Measurements from ENCODE around the gene NUB1. TPM values are rescaled to one million over a fixed set of nuclear protein-coding genes. Genes with fewer than 3 reads are reported as not detected.
A peak's percentile ranks its signal among the peaks of the same experiment; 100 is the strongest.

The NUB1 gene
- 10 to 100 TPM; 66.4 to 90.8 (median 68.2) TPM for total RNA-seq

DNA sequence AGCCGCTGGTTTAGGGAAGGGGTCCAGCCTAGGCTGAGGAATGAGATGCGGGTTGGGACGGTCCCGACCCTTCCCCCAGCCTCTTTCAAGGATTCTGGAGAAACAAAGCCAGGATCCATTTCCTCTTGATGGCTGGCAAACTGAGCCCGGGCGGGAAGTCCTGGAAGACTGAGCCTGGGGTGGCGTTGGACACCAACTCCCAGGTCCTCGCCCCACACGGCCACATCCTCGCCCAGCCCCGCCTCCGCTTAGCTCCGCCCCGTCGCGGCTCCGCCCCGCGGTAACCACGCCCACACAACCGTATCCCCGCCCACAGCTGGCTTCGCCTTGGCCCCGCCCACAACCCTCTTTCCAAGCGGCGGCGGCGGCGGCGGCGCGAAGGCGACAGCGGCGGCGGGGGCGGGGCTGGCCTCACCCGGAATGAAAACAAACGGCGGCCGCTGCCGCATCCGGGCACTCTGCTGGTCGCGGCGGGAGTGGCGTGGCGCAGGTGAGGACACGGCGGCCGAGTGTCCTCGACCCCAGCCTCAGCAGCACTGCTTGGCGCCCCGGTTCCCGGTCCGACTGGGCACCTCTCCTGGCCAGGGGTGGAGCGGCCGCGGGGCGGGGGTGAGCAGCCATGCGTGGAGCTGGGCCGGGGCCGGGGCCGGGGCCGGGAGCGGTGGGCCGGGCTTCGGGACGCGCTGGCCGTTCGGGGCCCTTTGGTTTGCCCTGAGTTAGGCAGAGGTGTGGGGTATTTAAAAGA, at the start of gene NUB1:
TSS of gene NUB1 (plus strand) at position 456 of the 745 bp plus-strand sequence. CDS start 3,538 bp downstream, outside the sequence.
- TF ChIP-seq CTCF (IDR thresholded peaks at IDR 0.05) (peak in 2 of 6 experiments; percentile 12 to 20), POLR2A (IDR thresholded peaks at IDR 0.05) (peak; percentile 85 to 88)
- Histone ChIP-seq H3K4me3 (peak within 1 kb of the TSS; percentile 72 to 98 (median 90)), H3K27ac (peak within 1 kb of the TSS; percentile 81 to 97 (median 94)), H3K27me3 (no peaks in the 10 kb centered on the region), H3K4me1 (peaks cover 0 to 25% (median 2%) of the 10 kb centered on the region in 4 donors), H3K9me3 (no peaks in the 10 kb centered on the region), H3K36me3 (peaks cover 0 to 13% (median 0%) of the 10 kb centered on the region in 3 donors)
- peak; percentile 92 to 97 (median 96) for DNase-seq

- H3K27ac ChIP-seq, result no peak overlapping the region
- no peak for DNase-seq
- no peaks in the 10 kb centered on the region for H3K4me1 ChIP-seq
- H3K36me3 ChIP-seq, result no peaks in the 10 kb centered on the region
- H3K9me3 ChIP-seq, result no peaks in the 10 kb centered on the region
- TF ChIP-seq CTCF (IDR thresholded peaks at IDR 0.05) (no peak), POLR2A (IDR thresholded peaks at IDR 0.05) (no peak)
- no peaks in the 10 kb centered on the region for H3K27me3 ChIP-seq
- no peak overlapping the region for H3K4me3 ChIP-seq
Measured at GRCh38 chr7:151292850-151293249, 48.8 kb upstream of the NUB1 start.

- Histone ChIP-seq H3K4me1 (no peaks in the 10 kb centered on the region), H3K4me3 (no peak overlapping the region), H3K27me3 (no peaks in the 10 kb centered on the region), H3K9me3 (no peaks in the 10 kb centered on the region), H3K27ac (no peak overlapping the region), H3K36me3 (no peaks in the 10 kb centered on the region)
- TF ChIP-seq CTCF (IDR thresholded peaks at IDR 0.05) (no peak), POLR2A (IDR thresholded peaks at IDR 0.05) (no peak)
- no peak for DNase-seq
Measured at GRCh38 chr7:151296202-151296992, 45.2 kb upstream of the NUB1 start.

DNA sequence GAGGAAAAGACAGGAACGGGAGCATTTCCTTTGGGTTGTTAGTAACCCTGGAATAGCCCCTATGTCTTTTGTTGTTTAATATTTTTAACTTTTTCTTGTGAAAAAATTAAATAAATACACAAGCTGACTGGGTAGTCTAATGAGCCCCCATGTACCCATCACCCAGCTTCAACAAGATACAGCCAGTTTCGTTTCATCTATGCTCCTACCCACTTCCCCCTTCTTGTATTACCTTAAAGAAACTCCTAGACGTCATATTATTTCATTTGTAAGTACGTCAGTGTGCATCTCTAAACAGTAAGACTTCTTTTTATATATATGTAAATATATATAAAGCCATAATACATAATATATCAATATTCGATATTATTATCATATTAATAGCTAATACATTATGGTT, 42.8 kb upstream of the NUB1 start:
- peaks cover 0 to 3% of the 10 kb centered on the region in 2 donors for H3K27me3 ChIP-seq
- TF ChIP-seq POLR2A (IDR thresholded peaks at IDR 0.05) (no peak), CTCF (IDR thresholded peaks at IDR 0.05) (no peak)

DNA sequence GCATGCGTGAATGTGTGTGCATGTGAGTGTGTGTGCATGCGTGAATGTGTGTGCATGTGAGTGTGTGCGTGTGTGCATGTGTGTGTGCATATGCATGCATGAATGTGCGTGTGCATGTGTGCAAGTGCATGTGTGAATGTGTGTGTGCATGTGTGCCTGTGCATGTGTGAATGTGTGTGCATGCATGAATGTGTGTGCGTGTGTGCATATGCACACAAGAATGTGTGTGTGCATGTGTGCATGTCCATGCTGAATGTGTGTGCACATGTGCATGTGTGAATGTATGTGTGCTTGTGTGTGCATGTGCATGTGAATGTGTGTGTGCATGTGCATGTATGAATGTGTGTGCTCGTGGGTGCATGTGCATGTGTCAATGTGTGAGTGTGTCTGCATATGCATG, 42.1 kb upstream of the NUB1 start:
- Histone ChIP-seq H3K4me3 (no peak overlapping the region), H3K27ac (no peak overlapping the region), H3K27me3 (peaks cover 0 to 8% of the 10 kb centered on the region in 2 donors), H3K36me3 (no peaks in the 10 kb centered on the region), H3K4me1 (peaks cover 0 to 8% (median 6%) of the 10 kb centered on the region in 4 donors), H3K9me3 (no peaks in the 10 kb centered on the region)
- TF ChIP-seq CTCF (IDR thresholded peaks at IDR 0.05) (no peak), POLR2A (IDR thresholded peaks at IDR 0.05) (no peak)
- no peak for DNase-seq

More for the DNA sequence above, 42.8 kb upstream of the NUB1 start:
- Histone ChIP-seq H3K4me1 (peaks cover 0 to 7% (median 5%) of the 10 kb centered on the region in 4 donors), H3K4me3 (no peak overlapping the region), H3K27ac (no peak overlapping the region), H3K9me3 (no peaks in the 10 kb centered on the region), H3K36me3 (no peaks in the 10 kb centered on the region)
- DNase-seq, result no peak
